HG03097 (cell line): ENCODE measurements around the gene TENT4A.

Source experiments
- ATAC-seq: cut with Tn5 transposase; IDR thresholded peaks from one replicate; pipeline ENCODE4 v1.9.1; 2021; ENCODE audit not compliant: unreplicated experiment, low FRiP score

TENT4A gene

DNA sequence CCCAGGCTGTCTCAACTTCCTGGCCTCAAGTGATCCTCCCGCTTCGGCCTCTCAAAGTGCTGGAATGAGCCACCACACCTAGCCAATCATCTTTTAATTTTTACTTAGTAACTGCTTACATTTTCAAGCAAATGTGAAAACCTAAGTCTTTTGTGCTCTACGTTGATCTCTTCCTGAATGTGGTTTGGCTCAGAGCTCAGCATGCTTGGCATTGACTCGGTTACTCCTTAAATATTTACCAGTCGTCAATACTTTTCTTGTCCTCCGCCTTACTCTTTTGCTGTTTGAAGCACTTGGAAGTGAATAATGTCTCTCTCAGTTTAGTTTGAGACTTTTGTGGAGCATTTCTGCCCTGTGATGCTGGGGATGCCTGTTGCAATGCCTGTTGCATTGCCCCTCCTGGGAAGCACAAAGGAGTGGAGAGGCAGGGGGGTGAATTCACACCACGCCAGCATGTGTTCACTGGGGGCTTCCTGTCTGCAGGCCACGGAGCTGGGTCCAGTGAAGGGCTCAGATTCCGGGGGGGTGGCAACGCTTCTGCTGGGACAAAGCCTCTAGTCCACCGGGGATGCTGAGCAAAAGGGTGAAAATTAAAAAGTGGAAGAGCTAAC, 13.1 kb upstream of the TENT4A start:
- ATAC-seq = no peak

GRCh38 chr5:6700685-6701355, 12.4 kb upstream of the TENT4A start:
- no peak for ATAC-seq

DNA sequence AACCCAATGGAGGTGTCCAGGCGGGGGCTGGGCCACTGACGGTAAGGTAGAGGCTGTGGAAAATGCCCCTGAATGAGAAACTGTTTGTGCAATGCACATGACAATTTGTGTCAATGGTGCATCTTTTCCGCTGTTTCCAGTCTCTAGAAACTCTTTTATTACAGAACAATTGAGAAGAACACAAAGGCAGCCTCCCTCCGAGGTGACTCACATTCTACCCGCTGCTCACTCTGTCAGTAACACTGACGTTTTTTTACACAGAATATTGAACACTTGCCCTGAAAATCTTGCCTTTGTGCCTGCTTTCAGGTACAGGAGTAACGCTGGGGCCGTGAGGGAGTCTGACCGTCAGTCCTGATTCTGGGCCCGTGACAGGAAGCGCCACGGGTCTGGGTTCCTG, 11.7 kb upstream of the TENT4A start:
- ATAC-seq = no peak

GRCh38 chr5:6702633-6703032, 10.6 kb upstream of the TENT4A start:
- ATAC-seq = no peak

- no peak for ATAC-seq
These were observed 9.4 kb upstream of the TENT4A start for GRCh38 chr5:6703806-6704205.

DNA sequence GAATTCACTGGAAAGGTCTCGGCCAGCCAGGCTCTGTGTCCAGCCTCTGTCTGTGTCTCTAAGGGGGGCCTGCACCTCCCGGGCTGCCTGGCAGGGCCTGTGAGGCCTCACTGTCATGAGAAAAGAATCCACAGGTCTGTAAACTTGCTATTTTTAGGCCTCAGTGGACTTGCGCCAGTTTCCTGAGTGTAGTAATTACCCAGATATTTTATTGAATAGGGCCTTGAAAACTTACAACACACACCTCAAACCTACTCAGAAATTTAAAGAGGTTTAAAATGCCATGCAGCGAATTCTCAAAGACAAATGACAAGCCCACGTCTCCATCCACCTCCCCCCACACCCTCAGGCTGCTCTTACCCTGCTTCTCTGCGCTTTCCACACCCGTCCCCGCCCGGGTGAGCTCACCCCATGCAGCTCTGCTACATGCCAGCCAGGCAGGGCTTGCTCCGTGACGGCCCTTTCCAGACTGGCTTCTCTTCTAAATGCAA, 8.8 kb upstream of the TENT4A start:
- no peak for ATAC-seq

DNA sequence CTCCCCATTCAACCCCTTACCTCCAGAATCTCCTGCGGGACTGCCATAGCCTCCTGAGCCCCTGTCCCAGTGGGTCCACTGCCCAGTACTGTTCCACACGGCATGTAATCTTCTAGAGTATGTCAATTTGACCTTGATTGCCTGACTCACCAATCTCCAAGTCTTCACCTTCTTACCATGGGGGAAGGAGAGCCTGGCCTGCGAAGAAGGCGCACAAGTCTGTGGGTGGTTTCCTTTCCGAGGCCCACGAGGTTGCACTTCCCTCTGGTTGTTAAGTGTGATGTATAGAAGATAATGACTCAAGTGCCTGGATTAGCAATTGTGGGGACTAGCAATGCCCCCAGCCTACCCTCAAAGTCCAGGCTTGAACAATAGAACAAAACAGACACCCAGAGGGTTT, 8.1 kb upstream of the TENT4A start:
- ATAC-seq = no peak

- no peak for ATAC-seq
These were observed 7.3 kb upstream of the TENT4A start for GRCh38 chr5:6705959-6706358.

DNA sequence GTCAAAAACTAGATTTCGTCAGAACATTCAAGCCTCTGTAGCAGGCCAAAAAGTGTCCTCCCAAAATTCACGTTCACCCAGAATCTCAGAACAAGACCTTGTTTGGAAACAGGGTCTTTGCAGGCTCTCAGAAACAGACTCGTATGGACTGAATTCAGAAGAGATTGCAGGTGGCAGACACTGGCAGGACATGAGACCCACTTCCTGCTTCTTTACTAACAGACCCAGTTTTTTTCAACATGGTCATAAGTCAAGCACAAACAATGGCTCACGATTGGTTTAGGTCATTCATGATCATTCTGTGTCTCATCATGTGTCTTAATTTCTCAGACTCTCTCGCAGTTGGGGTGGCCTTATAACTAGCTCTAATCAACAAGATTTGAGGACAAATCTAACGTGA, 5.4 kb upstream of the TENT4A start:
- no peak for ATAC-seq

GRCh38 chr5:6708814-6709213, 4.4 kb upstream of the TENT4A start:
- ATAC-seq = no peak

DNA sequence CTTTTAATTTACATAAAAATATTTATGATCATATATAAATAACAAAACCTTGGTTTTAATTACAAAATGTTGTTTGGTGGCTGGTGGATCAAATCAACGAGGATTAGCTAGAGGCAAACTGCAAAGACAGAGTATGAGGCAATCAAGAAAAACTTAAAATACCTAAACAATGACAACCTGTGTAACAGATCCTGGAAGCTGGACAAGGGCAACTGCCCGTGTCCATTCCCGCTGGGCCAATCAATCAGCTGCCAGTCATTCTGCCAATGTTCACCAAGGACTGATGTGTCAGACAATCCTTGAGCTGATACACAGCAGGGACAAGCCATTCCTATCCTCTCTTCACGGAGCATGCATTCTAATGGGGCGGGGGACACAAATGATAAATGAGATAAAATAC, 3.2 kb upstream of the TENT4A start:
- no peak for ATAC-seq

GRCh38 chr5:6710551-6711318, 2.5 kb upstream of the TENT4A start:
- ATAC-seq = no peak

DNA sequence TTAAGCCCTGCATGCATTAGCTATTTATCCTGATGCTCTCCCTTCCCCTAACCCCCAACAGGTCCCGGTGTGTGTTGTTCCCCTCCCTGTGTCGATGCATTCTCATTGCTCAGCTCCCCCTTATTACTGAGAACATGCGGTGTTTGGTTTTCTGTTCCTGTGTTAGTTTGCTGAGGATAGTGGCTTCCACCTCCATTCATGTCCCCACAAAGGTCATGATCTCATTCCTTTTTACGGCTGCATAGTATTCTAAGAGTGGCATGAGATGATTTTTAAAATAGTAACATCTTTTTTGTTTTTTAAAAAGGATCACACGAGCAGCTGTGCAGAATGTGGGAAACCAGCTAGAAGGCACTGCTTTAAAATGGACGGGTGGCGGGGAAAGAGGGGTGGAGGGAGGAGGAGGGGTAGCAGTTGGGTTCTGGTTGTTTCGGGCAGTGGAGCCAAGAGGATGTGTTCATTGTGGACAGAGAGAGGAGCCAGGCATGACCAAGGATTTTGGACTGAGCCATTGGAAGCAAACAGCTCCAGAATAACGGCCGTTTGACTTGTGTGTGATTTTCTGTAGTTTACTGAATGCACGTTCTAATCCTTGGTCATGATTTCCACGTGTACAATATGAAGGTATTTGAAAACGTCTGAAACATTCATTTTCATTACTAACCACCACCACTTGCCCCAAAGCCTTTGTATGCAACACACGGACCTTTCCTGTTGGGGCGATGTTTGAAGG, 1.7 kb upstream of the TENT4A start:
- ATAC-seq = no peak

GRCh38 chr5:6712142-6712576, 1.1 kb upstream of the TENT4A start:
- ATAC-seq = peak; percentile 11

GRCh38 chr5:6712577-6713273, 507 bp upstream of the TENT4A start:
- peak; percentile 66 for ATAC-seq

- ATAC-seq = no peak
These were observed 1.2 kb downstream of the TENT4A start for GRCh38 chr5:6714226-6715041.

DNA sequence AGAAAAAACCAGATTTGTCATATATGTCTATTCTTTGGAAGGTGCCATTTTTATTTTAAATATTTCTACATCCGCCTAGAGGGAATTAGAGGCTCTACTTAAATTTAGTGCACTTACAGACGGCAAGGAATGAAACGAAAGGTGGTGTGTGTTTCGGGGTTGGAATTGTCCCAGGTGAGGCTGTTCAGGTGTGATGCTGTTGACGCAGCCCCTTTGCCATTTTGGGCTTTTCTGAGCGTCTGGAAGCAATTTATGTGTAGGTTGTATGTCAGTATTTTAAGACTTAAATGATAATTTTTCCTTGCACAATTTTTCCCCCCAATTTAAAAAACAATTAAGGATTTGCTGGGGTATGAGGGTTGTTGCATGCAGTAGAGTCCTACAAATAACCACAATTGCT, 2.0 kb downstream of the TENT4A start:
- ATAC-seq = no peak

DNA sequence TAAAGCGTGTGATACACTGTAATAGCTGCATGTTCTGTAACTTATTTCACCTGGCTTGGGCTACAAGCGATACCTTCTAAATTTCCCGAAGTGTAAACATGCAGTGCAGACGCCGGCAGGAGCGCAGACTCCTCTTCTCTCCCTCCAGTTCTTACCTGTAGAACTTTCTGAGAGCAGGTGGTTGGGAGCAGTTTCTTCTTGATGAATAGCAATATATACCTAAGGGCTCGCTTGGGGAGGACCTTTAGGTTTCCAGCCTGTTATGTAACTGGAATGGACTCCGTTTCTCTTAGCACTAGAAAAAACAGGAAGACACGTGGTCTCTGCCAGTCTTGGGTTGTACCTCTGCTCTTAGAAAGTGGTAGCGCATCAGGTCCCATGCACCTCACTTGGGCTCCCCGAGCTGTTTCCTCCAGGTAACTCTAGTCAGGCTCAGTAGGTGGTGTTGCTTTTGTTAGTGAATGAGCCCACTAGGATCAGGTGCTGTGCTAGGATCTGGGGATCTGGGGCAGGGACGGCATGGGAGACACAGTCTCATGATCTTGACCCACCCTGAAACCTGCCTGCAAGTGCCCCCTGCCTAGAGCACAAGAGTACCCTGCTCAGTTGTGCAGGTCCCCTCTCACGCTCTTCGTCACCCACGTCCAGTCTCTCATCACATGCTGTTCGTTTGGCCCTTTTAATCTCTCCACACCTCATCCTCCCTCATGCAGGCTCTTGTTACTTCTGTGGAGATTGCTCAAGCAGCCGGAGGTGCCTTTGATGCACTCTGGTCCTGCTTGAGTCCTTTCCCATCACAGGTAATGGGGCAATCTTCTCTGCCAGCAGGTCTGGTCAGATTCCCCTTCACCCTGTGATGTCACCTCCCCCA, 2.8 kb downstream of the TENT4A start:
- no peak for ATAC-seq
